IMR-90 (cell line): Measurements from ENCODE around the gene TIMM44. TPM values are rescaled to one million over a fixed set of nuclear protein-coding genes. Genes with fewer than 3 reads are reported as not detected.
A peak's percentile ranks its signal among the peaks of the same experiment; 100 is the strongest.

ENCODE experiments used
- ATAC-seq: fragments of 200-7000 bp; cut with Tn5 transposase; 2 replicates; pipeline ENCODE4 v1.9.1; 2020; ENCODE audit warnings: low read depth, mild to moderate bottlenecking, moderate library complexity
- BruUV-seq: library from RNA; stranded (reverse); fragments of 400-500 nt; replicated peaks from 2 replicates; lab custom pipeline; 2021; lab: Mats Ljungman, UMichigan
- CTCF ChIA-PET: fragments of 300-600 bp; formaldehyde crosslinking; extraction: SDS; loops from one replicate; lab custom pipeline; 2021; ENCODE audit warnings: antibody characterized with exemption; lab: Yijun Ruan, JAX
- POLR2A ChIA-PET: fragments of 300-600 bp; sonication (Branson Sonifier 250); formaldehyde crosslinking; loops from one replicate; lab custom pipeline; 2022; ENCODE audit warnings: antibody characterized with exemption; ENCODE audit not compliant: unreplicated experiment; lab: Charles Lee
- DNase-seq: peaks from one replicate; pipeline ENCODE4 v3.0.0; 2013
- H2AFZ ChIP-seq: replicated peaks from 2 replicates; pipeline ENCODE3; 2013; ENCODE audit warnings: low read length, mild to moderate bottlenecking; ENCODE audit not compliant: poor library complexity
- H2AK5ac ChIP-seq: 2 replicates; pipeline ENCODE4 v1.6.1; 2013; ENCODE audit warnings: low read depth, low read length, inconsistent platforms
- H2AK9ac ChIP-seq: replicated peaks from 2 replicates; pipeline ENCODE3; 2013; ENCODE audit warnings: mild to moderate bottlenecking, low read depth, low read length, moderate library complexity; ENCODE audit not compliant: poor library complexity
- H2BK120ac ChIP-seq: 2 replicates; pipeline ENCODE4 v1.6.1; 2013; ENCODE audit warnings: low read depth, low read length, inconsistent platforms
- H2BK15ac ChIP-seq: 3 replicates; pipeline ENCODE4 v1.6.1; 2013; ENCODE audit warnings: low read depth, low read length, inconsistent platforms
- H2BK20ac ChIP-seq: 2 replicates; pipeline ENCODE4 v1.6.1; 2013; ENCODE audit warnings: low read depth, mild to moderate bottlenecking, inconsistent platforms, low read length, moderate library complexity
- H2BK5ac ChIP-seq: 2 replicates; pipeline ENCODE4 v1.6.1; 2013; ENCODE audit warnings: mild to moderate bottlenecking, low read depth, low read length, inconsistent platforms; ENCODE audit not compliant: poor library complexity, severe bottlenecking
- H3K14ac ChIP-seq: replicated peaks from 2 replicates; pipeline ENCODE4 v1.6.1; 2013; ENCODE audit warnings: low read depth, low read length, inconsistent platforms
- H3K18ac ChIP-seq: 2 replicates; pipeline ENCODE4 v1.6.1; 2013; ENCODE audit warnings: low read depth, low read length, control low read depth
- H3K23ac ChIP-seq: 2 replicates; pipeline ENCODE4 v1.6.1; 2013; ENCODE audit warnings: low read depth, low read length, inconsistent platforms
- H3K27ac ChIP-seq: 2 replicates; pipeline ENCODE4 v1.5.1; 2013; ENCODE audit warnings: mild to moderate bottlenecking, control low read depth, low read length; ENCODE audit not compliant: insufficient read depth
- H3K27me3 ChIP-seq: 2 replicates; pipeline ENCODE4 v1.6.1; 2013; ENCODE audit warnings: low read length; ENCODE audit not compliant: control insufficient read depth, insufficient read depth
- H3K36me3 ChIP-seq: 2 replicates; pipeline ENCODE4 v1.6.1; 2013; ENCODE audit warnings: low read length, mixed read lengths; ENCODE audit not compliant: control insufficient read depth, insufficient read depth
- H3K4ac ChIP-seq: 2 replicates; pipeline ENCODE4 v1.6.1; 2013; ENCODE audit warnings: low read depth, low read length, inconsistent platforms
- H3K4me1 ChIP-seq: 2 replicates; pipeline ENCODE4 v1.6.1; 2013; ENCODE audit warnings: low read length, mixed read lengths; ENCODE audit not compliant: control insufficient read depth, insufficient read depth
- H3K4me2 ChIP-seq: 2 replicates; pipeline ENCODE4 v1.6.1; 2013; ENCODE audit warnings: low read depth, mild to moderate bottlenecking, control low read depth, low read length, moderate library complexity
- H3K4me3 ChIP-seq: 2 replicates; pipeline ENCODE4 v1.5.1; 2013; ENCODE audit warnings: low read depth, mild to moderate bottlenecking, control low read depth, low read length, moderate library complexity; ENCODE audit not compliant: insufficient read depth
- H3K56ac ChIP-seq: 2 replicates; pipeline ENCODE4 v1.6.1; 2013; ENCODE audit warnings: low read length, inconsistent platforms; ENCODE audit not compliant: insufficient read depth; ENCODE audit errors: extremely low read depth
- H3K79me1 ChIP-seq, 2 experiments: 2 replicates each; pipeline ENCODE4 v1.6.1; 2013; ENCODE audit warnings: low read length in 2 of 2, inconsistent platforms in 1 of 2, low read depth in 1 of 2
- H3K9ac ChIP-seq: 2 replicates; pipeline ENCODE4 v1.6.1; 2013; ENCODE audit warnings: low read depth, low read length, control low read depth
- H3K9me1 ChIP-seq: 2 replicates; pipeline ENCODE4 v1.6.1; 2013; ENCODE audit warnings: low read length, inconsistent platforms; ENCODE audit not compliant: insufficient read depth
- H3K9me3 ChIP-seq: 2 replicates; pipeline ENCODE4 v1.6.1; 2013; ENCODE audit warnings: low read length; ENCODE audit not compliant: control insufficient read depth, insufficient read depth
- H4K20me1 ChIP-seq: 2 replicates; pipeline ENCODE4 v1.6.1; 2013; ENCODE audit warnings: low read length, inconsistent platforms; ENCODE audit not compliant: insufficient read depth
- H4K5ac ChIP-seq: 2 replicates; pipeline ENCODE4 v1.6.1; 2013; ENCODE audit warnings: mild to moderate bottlenecking, low read depth, low read length, control low read depth
- H4K8ac ChIP-seq, 2 experiments: 2 replicates each; pipeline ENCODE4 v1.6.1; 2013; ENCODE audit warnings: low read depth in 2 of 2, low read length in 2 of 2, control low read depth in 1 of 2, inconsistent platforms in 1 of 2
- H4K91ac ChIP-seq: 2 replicates; pipeline ENCODE4 v1.6.1; 2013; ENCODE audit warnings: low read depth, low read length, inconsistent platforms; ENCODE audit not compliant: insufficient read depth
- FOS ChIP-seq: fragments of 150-350 bp; IDR thresholded peaks from 2 replicates; pipeline ENCODE4 v1.6.1; 2016; ENCODE audit warnings: low read depth, low read length
- MAZ ChIP-seq: IDR thresholded peaks from 2 replicates; pipeline ENCODE4 v1.6.1; 2012; ENCODE audit warnings: low read depth, mild to moderate bottlenecking, low read length, improper control_type of control experiment, moderate library complexity, borderline replicate concordance
- RAD21 ChIP-seq: IDR thresholded peaks from 2 replicates; pipeline ENCODE4 v1.6.1; 2012; ENCODE audit warnings: low read length, improper control_type of control experiment
- WGBS, 2 experiments: methylation state at CpG; one replicate each; pipeline versions ENCODE4 v1.1.5 to v1.1.7; 2013; ENCODE audit warnings: missing lambda C conversion rate in 2 of 2; ENCODE audit not compliant: insufficient read length in 1 of 2; ENCODE audit errors: extremely low coverage in 2 of 2; 5-methylcytosine and 5-hydroxymethylcytosine counted together
- dilution Hi-C: fragments of 300-500 bp; cut with HindIII; formaldehyde crosslinking; loops from one replicate; pipeline ENCODE4 v1.14.3; 2018; ENCODE audit warnings: low sequenced_read_pairs; ENCODE audit not compliant: unreplicated experiment
- in situ Hi-C: fragments of 300-500 bp; cut with MboI; formaldehyde crosslinking; loops from 3 replicates; pipeline ENCODE4 v1.14.3; 2019; ENCODE audit warnings: low sequenced_read_pairs, inconsistent platforms, mixed read lengths
- intact Hi-C: fragments of 100-400 bp; cut with micrococcal nuclease; formaldehyde crosslinking; loops from 2 replicates; pipeline ENCODE4 v1.10.0; 2022
- polyA plus RNA-seq, 3 experiments: library from polyadenylated mRNA; depleted of rRNA; stranded (reverse); fragments of >200 nt; gene quantifications; 2 replicates each; pipeline ENCODE4 v1.2.3, GENCODE V29; 2012; ENCODE audit warnings: low replicate concordance in 1 of 3
- total RNA-seq: library from RNA; depleted of rRNA; stranded (reverse); fragments of >200 nt; gene quantifications from 2 replicates; pipeline ENCODE4 v1.2.3, GENCODE V29; 2012

Gene TIMM44
- total and polyA plus RNA-seq, 2 of the 4 experiments (the other 2 are of a cell fraction): 37.6 to 52.3 TPM

GRCh38 chr19:7953060-7953459 lies 9.6 kb upstream of the TIMM44 start:
- H3K14ac ChIP-seq: no peak overlapping the region
- dilution Hi-C loops (no loop called here), in situ Hi-C loops (no loop called here), intact Hi-C loops (no loop called here)
- H2BK20ac ChIP-seq: no peak overlapping the region; the same call in 1 of the 2 replicates
- H2BK120ac ChIP-seq: peak overlapping the region; percentile 34
- H4K5ac ChIP-seq: no peak overlapping the region
- H3K4ac ChIP-seq: peak overlapping the region; percentile 22; the same call in 1 of the 2 replicates
- H3K36me3 ChIP-seq: peaks cover 3% of the 10 kb centered on the region; the same call in 1 of the 2 replicates
- CTCF ChIA-PET: no interaction called here
- H4K91ac ChIP-seq: peak overlapping the region; percentile 47; the same call in 1 of the 2 replicates
- H3K4me3 ChIP-seq: no peak overlapping the region
- DNase-seq: peak; percentile 21
- POLR2A ChIA-PET: no interaction called here
- no peak overlapping the region for H3K9ac ChIP-seq
- H2BK15ac ChIP-seq: 0 out of 3 replicates have a peak overlapping the region, but pooled peaks have one; percentile 40
- H2AK5ac ChIP-seq: no peak overlapping the region
- no peak overlapping the region for H2AK9ac ChIP-seq
- no TSS peak for BruUV-seq
- H3K27me3 ChIP-seq: no peaks in the 10 kb centered on the region
- H3K79me1 ChIP-seq: no peaks in the 10 kb centered on the region
- H4K8ac ChIP-seq: peak overlapping the region in 1 of 2 experiments; percentile 46; a peak in 3 of 4 replicates
- H3K27ac ChIP-seq: no peak overlapping the region
- no peaks in the 10 kb centered on the region for H3K9me3 ChIP-seq
- peak overlapping the region; percentile 19 for H2BK5ac ChIP-seq
- H4K20me1 ChIP-seq: no peaks in the 10 kb centered on the region; the same call in 1 of the 2 replicates
- H3K4me2 ChIP-seq: no peak overlapping the region
- peak; percentile 81 for ATAC-seq
- no peaks in the 10 kb centered on the region for H3K9me1 ChIP-seq
- TF ChIP-seq RAD21 (no peak), FOS (no peak), MAZ (peak; percentile 9; the same call in 1 of the 2 replicates)
- 0 out of 2 replicates have a peak overlapping the region, but pooled peaks have one; percentile 24 for H3K23ac ChIP-seq
- peak overlapping the region; percentile 73 for H2AFZ ChIP-seq
- no peaks in the 10 kb centered on the region; the same call in 1 of the 2 replicates for H3K4me1 ChIP-seq
- no CpG with 5 or more reads among the region's 3 CpGs for WGBS, 2 experiments
- H3K18ac ChIP-seq: no peak overlapping the region
- H3K56ac ChIP-seq: no peak overlapping the region
